SK-N-SH (cell line): ENCODE data around the gene CD160. TPM values are rescaled to one million over a fixed set of nuclear protein-coding genes. Genes with fewer than 3 reads are reported as not detected.
"Not testable (repeated sequence)": the region's sequence is repeated elsewhere in the genome, so short reads cannot be mapped to it uniquely, and the experiment has no call there.

Source experiments
- CTCF ChIA-PET: fragments of 300-600, 350-600 bp; formaldehyde crosslinking; extraction: SDS; loops from one replicate; lab custom pipeline; 2021; lab: Yijun Ruan, JAX
- POLR2A ChIA-PET: fragments of 350-600 bp; sonication (Branson Sonifier 250); formaldehyde crosslinking; extraction: SDS; loops from one replicate; lab custom pipeline; 2020; ENCODE audit warnings: antibody characterized with exemption, inconsistent platforms; lab: Yijun Ruan, JAX
- DNase-seq: peaks from one replicate; pipeline ENCODE4 v3.0.0; 2012
- H2AFZ ChIP-seq: fragments of 200-600 bp; sonication (generic); 2 replicates; pipeline ENCODE4 v1.8.1; 2016; ENCODE audit warnings: antibody characterized with exemption, mild to moderate bottlenecking, low read depth
- H3F3A ChIP-seq: fragments of 200-600 bp; sonication (generic); replicated peaks from 2 replicates; pipeline ENCODE3; 2016; ENCODE audit warnings: antibody characterized with exemption, mild to moderate bottlenecking; ENCODE audit not compliant: insufficient read depth
- H3K27ac ChIP-seq, 2 experiments: fragments of 200-500 bp in 1 of 2; fragments of 200-600 bp in 1 of 2; sonication (Bioruptor generic) in 1 of 2; sonication (generic), shearing (Covaris generic) in 1 of 2; 2 replicates each; pipeline versions ENCODE4 v1.5.1 to v1.6.1; 2014 to 2016; ENCODE audit warnings: low read depth in 2 of 2, inconsistent platforms in 1 of 2, low read length in 1 of 2, mild to moderate bottlenecking in 1 of 2, mixed read lengths in 1 of 2
- H3K27me3 ChIP-seq: fragments of 200-600 bp; sonication (generic), shearing (Covaris generic); 2 replicates; pipeline ENCODE4 v1.6.1; 2016; ENCODE audit warnings: mixed run types; ENCODE audit not compliant: insufficient read depth
- H3K36me3 ChIP-seq, 2 experiments: fragments of 200-500 bp in 1 of 2; fragments of 200-600 bp in 1 of 2; sonication (Bioruptor generic) in 1 of 2; sonication (generic) in 1 of 2; replicated peaks in 1 of 2; 2 replicates each; pipeline versions ENCODE3 to v1.5.1; 2014 to 2016; ENCODE audit warnings: low read length in 1 of 2, mild to moderate bottlenecking in 1 of 2; ENCODE audit not compliant: insufficient read depth in 2 of 2, control insufficient read depth in 1 of 2
- H3K4me1 ChIP-seq, 2 experiments: fragments of 200-500 bp in 1 of 2; fragments of 200-600 bp in 1 of 2; sonication (Bioruptor generic) in 1 of 2; sonication (generic), shearing (Covaris generic) in 1 of 2; 2 replicates each; pipeline versions ENCODE4 v1.5.1 to v1.6.1; 2014 to 2016; ENCODE audit warnings: low read depth in 1 of 2, low read length in 1 of 2, mixed run types in 1 of 2; ENCODE audit not compliant: insufficient read depth in 2 of 2, control insufficient read depth in 1 of 2
- H3K4me2 ChIP-seq: fragments of 200-600 bp; sonication (generic), shearing (Covaris generic); 2 replicates; pipeline ENCODE4 v1.6.1; 2017; ENCODE audit warnings: mixed run types
- H3K4me3 ChIP-seq, 2 experiments: fragments of 200-500 bp in 1 of 2; fragments of 200-600 bp in 1 of 2; sonication (Bioruptor generic) in 1 of 2; sonication (generic), shearing (Covaris generic) in 1 of 2; 2 replicates each; pipeline versions ENCODE4 v1.5.1 to v1.8.1; 2014 to 2016; ENCODE audit warnings: low read depth in 2 of 2, inconsistent platforms in 1 of 2, low read length in 1 of 2, mild to moderate bottlenecking in 1 of 2, mixed read lengths in 1 of 2, moderate library complexity in 1 of 2
- H3K79me2 ChIP-seq: fragments of 200-600 bp; sonication (generic); 2 replicates; pipeline ENCODE4 v1.8.1; 2017; ENCODE audit warnings: mild to moderate bottlenecking; ENCODE audit not compliant: insufficient read depth
- H3K9ac ChIP-seq: fragments of 200-600 bp; sonication (generic); 2 replicates; pipeline ENCODE4 v1.6.1; 2017; ENCODE audit warnings: mixed run types
- H3K9me2 ChIP-seq: fragments of 200-600 bp; sonication (generic); 2 replicates; pipeline ENCODE4 v1.6.1; 2017; ENCODE audit warnings: mixed run types
- H3K9me3 ChIP-seq: fragments of 200-600 bp; sonication (generic); 2 replicates; pipeline ENCODE4 v1.6.1; 2017; ENCODE audit warnings: mixed run types, mild to moderate bottlenecking, moderate library complexity
- H4K20me1 ChIP-seq: fragments of 200-600 bp; sonication (generic); 2 replicates; pipeline ENCODE4 v1.6.1; 2017; ENCODE audit warnings: mild to moderate bottlenecking, mixed run types; ENCODE audit not compliant: insufficient read depth
- ELF1 ChIP-seq: IDR thresholded peaks from 2 replicates; pipeline ENCODE4 v1.4.0; 2012
- FOSL2 ChIP-seq: IDR thresholded peaks from 2 replicates; pipeline ENCODE4 v1.4.0; 2012; ENCODE audit warnings: low read depth, mild to moderate bottlenecking, moderate library complexity, borderline replicate concordance
- GABPA ChIP-seq: IDR thresholded peaks from 2 replicates; pipeline ENCODE4 v1.4.0; 2012; ENCODE audit warnings: low read depth, mild to moderate bottlenecking
- GATA2 ChIP-seq: sonication (generic); formaldehyde crosslinking; IDR thresholded peaks from 2 replicates; pipeline ENCODE4 v1.5.0; 2020; ENCODE audit warnings: mild to moderate bottlenecking, missing genetic modification reagents
- JUND ChIP-seq: IDR thresholded peaks from 2 replicates; pipeline ENCODE4 v1.4.0; 2012
- NFIC ChIP-seq: IDR thresholded peaks from 2 replicates; pipeline ENCODE4 v1.4.0; 2012; ENCODE audit warnings: borderline replicate concordance
- NRF1 ChIP-seq: IDR thresholded peaks from 2 replicates; pipeline ENCODE4 v1.6.1; 2012; ENCODE audit warnings: low read depth, mild to moderate bottlenecking, low read length
- TAF1 ChIP-seq: IDR thresholded peaks from 2 replicates; pipeline ENCODE4 v1.6.1; 2012; ENCODE audit warnings: low read depth, mild to moderate bottlenecking, low read length, moderate library complexity, borderline replicate concordance
- TCF12 ChIP-seq: IDR thresholded peaks from 2 replicates; pipeline ENCODE4 v1.4.0; 2012
- YY1 ChIP-seq: IDR thresholded peaks from 2 replicates; pipeline ENCODE4 v1.4.0; 2012; ENCODE audit warnings: low read depth, mild to moderate bottlenecking
- WGBS: methylation state at CpG from one replicate; pipeline ENCODE4 v1.1.6; 2017; ENCODE audit warnings: low lambda C conversion rate; 5-methylcytosine and 5-hydroxymethylcytosine counted together
- polyA plus RNA-seq, 3 experiments: library from polyadenylated mRNA; depleted of rRNA; stranded (reverse); fragments of >200 nt; gene quantifications; 2 replicates each; pipeline ENCODE4 v1.2.3, GENCODE V29; 2012
- TF ChIP-seq, protein P1 (sequence below): IDR thresholded peaks from 2 replicates; pipeline ENCODE4 v1.6.1; 2012; ENCODE audit warnings: mild to moderate bottlenecking, low read depth, low read length, moderate library complexity
- TF ChIP-seq, protein P2 (sequence below): fragments of 150-350 bp; IDR thresholded peaks from 2 replicates; pipeline ENCODE4 v1.6.1; 2017; ENCODE audit warnings: antibody characterized with exemption, low read length, low read depth, borderline replicate concordance
- TF ChIP-seq, protein P3 (sequence below): IDR thresholded peaks from 2 replicates; pipeline ENCODE4 v1.4.0; 2012; ENCODE audit warnings: low read depth, borderline replicate concordance
- TF ChIP-seq, protein P4 (sequence below): IDR thresholded peaks from 2 replicates; pipeline ENCODE4 v1.4.0; 2012; ENCODE audit warnings: low read depth
- TF ChIP-seq, protein P5 (sequence below): fragments of 200-600 bp; sonication (generic); IDR thresholded peaks from 2 replicates; pipeline ENCODE4 v1.6.1; 2017; ENCODE audit warnings: antibody characterized with exemption, mild to moderate bottlenecking, moderate library complexity

Gene CD160
- polyA plus RNA-seq, 1 of the 3 experiments (the other 2 are of a cell fraction): not detected

DNA sequence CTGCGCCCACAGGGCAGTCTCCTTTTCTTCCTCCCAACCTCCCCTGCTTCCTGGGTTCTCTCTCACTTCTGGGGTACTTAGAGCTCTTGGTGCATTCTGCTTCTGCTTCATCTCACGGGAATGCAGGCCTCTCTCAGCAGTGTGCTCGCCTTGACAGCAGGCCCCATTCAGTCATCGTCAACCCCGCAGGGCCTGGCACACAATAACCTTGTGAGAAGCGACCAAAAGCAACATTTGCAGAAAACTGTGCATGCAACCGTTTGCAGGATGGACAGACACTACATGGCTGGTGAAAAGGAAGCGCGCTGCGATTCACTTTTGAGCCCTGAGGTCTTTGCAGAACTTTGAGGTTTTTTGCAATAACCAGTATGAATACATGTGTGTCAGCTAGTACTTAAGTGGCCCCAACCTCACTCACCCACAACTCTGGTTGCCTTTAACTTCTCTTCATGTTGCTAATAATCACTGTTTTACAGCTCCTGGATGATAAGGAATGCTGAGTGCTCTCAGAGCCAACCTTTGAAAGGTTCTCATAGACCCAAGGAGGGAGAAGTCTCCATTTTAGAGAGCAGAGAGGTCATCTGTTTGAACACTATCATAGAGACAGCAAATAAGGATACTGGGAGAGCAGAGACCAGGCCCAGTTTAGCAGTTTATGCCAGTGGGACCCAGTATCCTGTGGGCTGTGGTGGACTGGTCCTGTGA, 2.5 kb upstream of the CD160 start (continued):
- TF ChIP-seq, protein P1, sequence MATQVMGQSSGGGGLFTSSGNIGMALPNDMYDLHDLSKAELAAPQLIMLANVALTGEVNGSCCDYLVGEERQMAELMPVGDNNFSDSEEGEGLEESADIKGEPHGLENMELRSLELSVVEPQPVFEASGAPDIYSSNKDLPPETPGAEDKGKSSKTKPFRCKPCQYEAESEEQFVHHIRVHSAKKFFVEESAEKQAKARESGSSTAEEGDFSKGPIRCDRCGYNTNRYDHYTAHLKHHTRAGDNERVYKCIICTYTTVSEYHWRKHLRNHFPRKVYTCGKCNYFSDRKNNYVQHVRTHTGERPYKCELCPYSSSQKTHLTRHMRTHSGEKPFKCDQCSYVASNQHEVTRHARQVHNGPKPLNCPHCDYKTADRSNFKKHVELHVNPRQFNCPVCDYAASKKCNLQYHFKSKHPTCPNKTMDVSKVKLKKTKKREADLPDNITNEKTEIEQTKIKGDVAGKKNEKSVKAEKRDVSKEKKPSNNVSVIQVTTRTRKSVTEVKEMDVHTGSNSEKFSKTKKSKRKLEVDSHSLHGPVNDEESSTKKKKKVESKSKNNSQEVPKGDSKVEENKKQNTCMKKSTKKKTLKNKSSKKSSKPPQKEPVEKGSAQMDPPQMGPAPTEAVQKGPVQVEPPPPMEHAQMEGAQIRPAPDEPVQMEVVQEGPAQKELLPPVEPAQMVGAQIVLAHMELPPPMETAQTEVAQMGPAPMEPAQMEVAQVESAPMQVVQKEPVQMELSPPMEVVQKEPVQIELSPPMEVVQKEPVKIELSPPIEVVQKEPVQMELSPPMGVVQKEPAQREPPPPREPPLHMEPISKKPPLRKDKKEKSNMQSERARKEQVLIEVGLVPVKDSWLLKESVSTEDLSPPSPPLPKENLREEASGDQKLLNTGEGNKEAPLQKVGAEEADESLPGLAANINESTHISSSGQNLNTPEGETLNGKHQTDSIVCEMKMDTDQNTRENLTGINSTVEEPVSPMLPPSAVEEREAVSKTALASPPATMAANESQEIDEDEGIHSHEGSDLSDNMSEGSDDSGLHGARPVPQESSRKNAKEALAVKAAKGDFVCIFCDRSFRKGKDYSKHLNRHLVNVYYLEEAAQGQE: no peak
- TF ChIP-seq FOSL2 (no peak), JUND (no peak), NRF1 (no peak)

DNA sequence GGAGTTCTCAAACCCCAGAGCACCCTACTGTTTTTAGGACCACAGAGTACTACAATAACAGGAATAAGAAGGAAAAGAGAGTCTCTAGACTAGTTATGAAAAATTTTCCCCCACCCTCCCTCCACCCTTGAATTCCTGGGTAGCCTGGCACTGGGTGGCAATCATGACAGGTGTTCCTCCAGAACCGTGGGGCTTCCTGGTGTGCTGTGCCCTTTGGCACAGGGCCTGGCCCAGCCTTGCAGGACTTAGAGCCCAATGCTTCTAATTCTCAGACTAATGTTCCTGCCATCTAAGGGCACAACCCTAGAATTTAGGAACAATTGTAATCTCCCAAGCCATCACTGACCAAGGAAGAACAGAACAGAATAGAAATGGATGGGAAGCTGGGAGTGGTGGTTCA, 1.5 kb upstream of the CD160 start:
- no peak overlapping the region for H3K4me2 ChIP-seq
- CTCF ChIA-PET: no interaction called here
- no peaks in the 10 kb centered on the region for H3K36me3 ChIP-seq
- H3K9ac ChIP-seq: no peak overlapping the region
- H3K9me3 ChIP-seq: no peaks in the 10 kb centered on the region
- no peak for DNase-seq
- H3F3A ChIP-seq: peaks cover under 1% of the 10 kb centered on the region
- POLR2A ChIA-PET: no interaction called here
- H3K27ac ChIP-seq: no peak overlapping the region
- no peaks in the 10 kb centered on the region for H4K20me1 ChIP-seq
- WGBS: 45% methylated on average over 1 of the region's 1 CpG
- no peaks in the 10 kb centered on the region for H3K79me2 ChIP-seq
- H3K4me1 ChIP-seq: peaks cover 0 to 25% of the 10 kb centered on the region in 2 experiments; a peak in 1 of 4 replicates
- no peaks in the 10 kb centered on the region for H3K27me3 ChIP-seq
- TF ChIP-seq YY1 (no peak), ELF1 (no peak), GABPA (no peak), TAF1 (no peak), NFIC (no peak), TCF12 (no peak), GATA2 (CRISPR knock-in tag) (no peak)
- TF ChIP-seq, protein P2, sequence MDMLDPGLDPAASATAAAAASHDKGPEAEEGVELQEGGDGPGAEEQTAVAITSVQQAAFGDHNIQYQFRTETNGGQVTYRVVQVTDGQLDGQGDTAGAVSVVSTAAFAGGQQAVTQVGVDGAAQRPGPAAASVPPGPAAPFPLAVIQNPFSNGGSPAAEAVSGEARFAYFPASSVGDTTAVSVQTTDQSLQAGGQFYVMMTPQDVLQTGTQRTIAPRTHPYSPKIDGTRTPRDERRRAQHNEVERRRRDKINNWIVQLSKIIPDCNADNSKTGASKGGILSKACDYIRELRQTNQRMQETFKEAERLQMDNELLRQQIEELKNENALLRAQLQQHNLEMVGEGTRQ: no peak
- TF ChIP-seq, protein P3, sequence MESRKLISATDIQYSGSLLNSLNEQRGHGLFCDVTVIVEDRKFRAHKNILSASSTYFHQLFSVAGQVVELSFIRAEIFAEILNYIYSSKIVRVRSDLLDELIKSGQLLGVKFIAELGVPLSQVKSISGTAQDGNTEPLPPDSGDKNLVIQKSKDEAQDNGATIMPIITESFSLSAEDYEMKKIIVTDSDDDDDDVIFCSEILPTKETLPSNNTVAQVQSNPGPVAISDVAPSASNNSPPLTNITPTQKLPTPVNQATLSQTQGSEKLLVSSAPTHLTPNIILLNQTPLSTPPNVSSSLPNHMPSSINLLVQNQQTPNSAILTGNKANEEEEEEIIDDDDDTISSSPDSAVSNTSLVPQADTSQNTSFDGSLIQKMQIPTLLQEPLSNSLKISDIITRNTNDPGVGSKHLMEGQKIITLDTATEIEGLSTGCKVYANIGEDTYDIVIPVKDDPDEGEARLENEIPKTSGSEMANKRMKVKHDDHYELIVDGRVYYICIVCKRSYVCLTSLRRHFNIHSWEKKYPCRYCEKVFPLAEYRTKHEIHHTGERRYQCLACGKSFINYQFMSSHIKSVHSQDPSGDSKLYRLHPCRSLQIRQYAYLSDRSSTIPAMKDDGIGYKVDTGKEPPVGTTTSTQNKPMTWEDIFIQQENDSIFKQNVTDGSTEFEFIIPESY: no peak
- TF ChIP-seq, protein P4, sequence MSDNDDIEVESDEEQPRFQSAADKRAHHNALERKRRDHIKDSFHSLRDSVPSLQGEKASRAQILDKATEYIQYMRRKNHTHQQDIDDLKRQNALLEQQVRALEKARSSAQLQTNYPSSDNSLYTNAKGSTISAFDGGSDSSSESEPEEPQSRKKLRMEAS: no peak
- TF ChIP-seq, protein P5, sequence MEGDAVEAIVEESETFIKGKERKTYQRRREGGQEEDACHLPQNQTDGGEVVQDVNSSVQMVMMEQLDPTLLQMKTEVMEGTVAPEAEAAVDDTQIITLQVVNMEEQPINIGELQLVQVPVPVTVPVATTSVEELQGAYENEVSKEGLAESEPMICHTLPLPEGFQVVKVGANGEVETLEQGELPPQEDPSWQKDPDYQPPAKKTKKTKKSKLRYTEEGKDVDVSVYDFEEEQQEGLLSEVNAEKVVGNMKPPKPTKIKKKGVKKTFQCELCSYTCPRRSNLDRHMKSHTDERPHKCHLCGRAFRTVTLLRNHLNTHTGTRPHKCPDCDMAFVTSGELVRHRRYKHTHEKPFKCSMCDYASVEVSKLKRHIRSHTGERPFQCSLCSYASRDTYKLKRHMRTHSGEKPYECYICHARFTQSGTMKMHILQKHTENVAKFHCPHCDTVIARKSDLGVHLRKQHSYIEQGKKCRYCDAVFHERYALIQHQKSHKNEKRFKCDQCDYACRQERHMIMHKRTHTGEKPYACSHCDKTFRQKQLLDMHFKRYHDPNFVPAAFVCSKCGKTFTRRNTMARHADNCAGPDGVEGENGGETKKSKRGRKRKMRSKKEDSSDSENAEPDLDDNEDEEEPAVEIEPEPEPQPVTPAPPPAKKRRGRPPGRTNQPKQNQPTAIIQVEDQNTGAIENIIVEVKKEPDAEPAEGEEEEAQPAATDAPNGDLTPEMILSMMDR: no peak
- TF ChIP-seq, all 33 proteins: peak for 0
- Histone ChIP-seq H2AFZ (no peak overlapping the region), H3K4me3 (no peak overlapping the region), H3K9me2 (no peaks in the 10 kb centered on the region)

DNA sequence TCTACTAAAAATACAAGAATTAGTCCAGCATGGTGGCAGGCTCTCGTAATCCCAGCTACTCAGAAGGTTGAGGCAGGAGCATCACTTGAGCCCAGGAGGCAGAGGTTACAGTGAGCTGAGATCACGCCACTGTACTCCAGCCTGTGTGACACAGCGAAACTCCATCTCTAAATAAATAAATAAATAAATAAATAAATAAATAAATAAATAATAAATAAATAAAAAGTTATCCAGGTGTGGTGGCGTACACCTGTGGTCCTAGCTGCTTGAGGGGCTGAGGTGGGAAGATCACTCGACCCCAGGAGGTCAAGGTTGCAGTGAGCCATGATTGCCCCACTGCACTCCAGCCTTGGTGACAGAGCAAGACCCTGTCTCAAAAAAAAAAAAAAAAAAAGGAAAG, 834 bp upstream of the CD160 start:
- CTCF ChIA-PET, H3K4me3 ChIP-seq: not testable (repeated sequence)

More for the DNA sequence above, 834 bp upstream of the CD160 start:
- H3K4me1 ChIP-seq: peaks cover 0 to 25% of the 10 kb centered on the region in 2 experiments; a peak in 1 of 4 replicates
- H3K9ac ChIP-seq, H3K36me3 ChIP-seq, H3K4me2 ChIP-seq, H3K27me3 ChIP-seq, H3K79me2 ChIP-seq, POLR2A ChIA-PET, H3K9me3 ChIP-seq, H3K27ac ChIP-seq, H3K9me2 ChIP-seq, H2AFZ ChIP-seq, DNase-seq, H4K20me1 ChIP-seq, H3F3A ChIP-seq: not testable (repeated sequence)
- 90% methylated on average over 5 of the region's 5 CpGs for WGBS
